Fibroblast of lung (primary cell): Measurements from ENCODE around the gene NEAT1. TPM values are rescaled to one million over a fixed set of nuclear protein-coding genes. Genes with fewer than 3 reads are reported as not detected.

Source experiments
- DNase-seq, 2 donors: peaks; one replicate each; pipeline versions ENCODE4 v3.0.0 to v3.0.0-alpha.2; 2010; ENCODE audit warnings: low read depth in 2 of 2
- H2AFZ ChIP-seq: 2 replicates; pipeline ENCODE4 v1.5.1; 2012; ENCODE audit warnings: low read length, control low read depth, inconsistent platforms
- H3K27ac ChIP-seq: 2 replicates; pipeline ENCODE4 v1.5.1; 2011; ENCODE audit warnings: low read length, control low read depth; ENCODE audit not compliant: insufficient read depth
- H3K27me3 ChIP-seq: 2 replicates; pipeline ENCODE4 v1.5.1; 2011; ENCODE audit warnings: mild to moderate bottlenecking, low read length; ENCODE audit not compliant: control insufficient read depth, insufficient read depth
- H3K36me3 ChIP-seq: 2 replicates; pipeline ENCODE4 v1.5.1; 2011; ENCODE audit warnings: low read length; ENCODE audit not compliant: control insufficient read depth, insufficient read depth
- H3K4me1 ChIP-seq: 2 replicates; pipeline ENCODE4 v1.5.1; 2011; ENCODE audit warnings: low read length; ENCODE audit not compliant: control insufficient read depth, insufficient read depth; ENCODE audit errors: extremely low read depth
- H3K4me2 ChIP-seq: 2 replicates; pipeline ENCODE4 v1.5.1; 2011; ENCODE audit warnings: low read length, control low read depth; ENCODE audit not compliant: insufficient read depth; ENCODE audit errors: extremely low read depth
- H3K4me3 ChIP-seq, 4 experiments: fragments of 200-600 bp in 1 of 4; sonication (generic) in 1 of 4; replicated peaks in 1 of 4; 2 replicates each; pipeline ENCODE4 v1.5.1; 2011 to 2016; ENCODE audit warnings: low read length in 4 of 4, low read depth in 3 of 4, mild to moderate bottlenecking in 3 of 4, control low read depth in 2 of 4, inconsistent platforms in 1 of 4, mixed read lengths in 1 of 4; ENCODE audit not compliant: insufficient read depth in 1 of 4; ENCODE audit errors: control extremely low read depth in 1 of 4
- H3K79me2 ChIP-seq: 2 replicates; pipeline ENCODE4 v1.5.1; 2012; ENCODE audit warnings: mild to moderate bottlenecking, low read length, inconsistent platforms; ENCODE audit not compliant: control insufficient read depth, insufficient read depth
- H3K9ac ChIP-seq: 2 replicates; pipeline ENCODE4 v1.5.1; 2011; ENCODE audit warnings: mild to moderate bottlenecking, low read length, control low read depth; ENCODE audit not compliant: insufficient read depth
- H3K9me3 ChIP-seq: 2 replicates; pipeline ENCODE4 v1.5.1; 2012; ENCODE audit warnings: low read depth, low read length; ENCODE audit not compliant: control insufficient read depth, insufficient read depth
- H4K20me1 ChIP-seq: 2 replicates; pipeline ENCODE4 v1.5.1; 2011; ENCODE audit warnings: low read length; ENCODE audit not compliant: control insufficient read depth, insufficient read depth; ENCODE audit errors: extremely low read depth
- EZH2 ChIP-seq: IDR thresholded peaks from 2 replicates; pipeline ENCODE4 v1.5.1; 2012; ENCODE audit warnings: low read length, control low read depth, mild to moderate bottlenecking; ENCODE audit errors: missing control alignments
- polyA plus RNA-seq, 2 donors: library from polyadenylated mRNA; depleted of rRNA in 1 of 2; stranded (reverse) in 1 of 2; unstranded in 1 of 2; fragments of >200 nt; gene quantifications; 2 replicates each; pipeline ENCODE4 v1.2.1, GENCODE V29; 2011 to 2012; ENCODE audit warnings: missing spikeins in 1 of 2
- total RNA-seq: library from RNA; depleted of rRNA; stranded (reverse); fragments of >200 nt; gene quantifications from 2 replicates; pipeline ENCODE4 v1.2.1, GENCODE V29; 2014
- TF ChIP-seq, protein P1 (sequence below), 2 donors: IDR thresholded peaks in 1 of 2; conservative IDR thresholded peaks in 1 of 2; 1 replicate in 1 of 2; 2 replicates in 1 of 2; pipeline ENCODE4 v1.5.1; 2011 to 2012; ENCODE audit warnings: low read length in 2 of 2, control low read depth in 1 of 2, inconsistent platforms in 1 of 2, low read depth in 1 of 2, mild to moderate bottlenecking in 1 of 2

NEAT1 gene
- total and polyA plus RNA-seq, 2 donors (not counting 1 experiment from before 2014, with no cell fraction given): 40.9 to 299 TPM

DNA sequence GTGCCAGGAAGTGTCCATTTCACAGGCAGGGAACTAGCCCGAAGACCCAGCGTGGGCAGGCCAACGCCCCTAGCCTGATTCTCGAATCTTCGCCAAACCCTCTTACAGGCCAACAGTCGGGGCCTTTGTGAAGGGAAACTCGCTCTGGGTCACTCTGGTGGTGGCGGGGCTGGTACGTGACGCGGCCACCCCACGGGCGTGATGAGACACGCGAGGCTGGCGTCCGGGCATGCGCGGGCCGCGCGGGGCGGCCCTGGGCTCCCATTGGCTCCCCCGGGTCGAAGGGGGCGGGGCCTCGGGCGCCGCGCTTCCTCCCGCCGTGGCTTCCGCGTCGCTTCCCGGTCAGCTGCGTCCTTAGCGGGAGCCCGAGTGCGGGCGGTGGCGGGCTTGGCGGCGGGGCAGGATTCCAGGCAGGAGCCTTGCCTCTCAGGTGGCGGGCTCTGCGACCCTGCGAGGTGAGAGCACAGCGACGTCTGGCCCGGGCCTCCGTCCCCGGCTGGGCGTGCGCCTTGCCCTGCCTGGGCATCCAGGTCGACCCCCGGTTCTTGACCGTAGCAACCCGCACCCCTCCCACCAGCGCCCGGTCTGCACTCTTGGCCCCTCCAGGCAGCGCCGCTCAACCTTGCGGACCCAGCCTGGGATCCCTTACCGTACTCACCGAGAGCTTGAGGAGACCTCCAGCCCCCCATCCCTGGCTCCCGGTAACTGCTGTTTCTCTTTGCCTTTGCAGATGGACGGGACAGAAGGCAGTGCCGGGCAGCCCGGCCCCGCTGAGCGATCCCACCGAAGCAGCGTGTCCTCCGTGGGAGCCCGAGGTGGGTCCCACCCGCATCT, 36.1 kb upstream of the NEAT1 start, which contains the start of gene FRMD8:
Gene FRMD8 (plus strand): TSS at position 331 of the 834 bp plus-strand sequence. CDS start 400 bp downstream, at position 731.
- Histone ChIP-seq H3K9ac (peak within 1 kb of the TSS; percentile 94), H3K27ac (peak within 1 kb of the TSS; percentile 93), H3K4me1 (peaks cover 54% of the 10 kb centered on the region), H3K4me3 (peak within 1 kb of the TSS; percentile 77 to 93 (median 83)), H3K9me3 (no peaks in the 10 kb centered on the region), H3K79me2 (peaks cover 37% of the 10 kb centered on the region), H3K4me2 (peak within 1 kb of the TSS; percentile 84), H3K27me3 (no peaks in the 10 kb centered on the region), H4K20me1 (no peaks in the 10 kb centered on the region), H2AFZ (peak within 1 kb of the TSS; percentile 79), H3K36me3 (peaks cover 7% of the 10 kb centered on the region)
- DNase-seq: peak; percentile 67 to 73
- TF ChIP-seq, protein P1, sequence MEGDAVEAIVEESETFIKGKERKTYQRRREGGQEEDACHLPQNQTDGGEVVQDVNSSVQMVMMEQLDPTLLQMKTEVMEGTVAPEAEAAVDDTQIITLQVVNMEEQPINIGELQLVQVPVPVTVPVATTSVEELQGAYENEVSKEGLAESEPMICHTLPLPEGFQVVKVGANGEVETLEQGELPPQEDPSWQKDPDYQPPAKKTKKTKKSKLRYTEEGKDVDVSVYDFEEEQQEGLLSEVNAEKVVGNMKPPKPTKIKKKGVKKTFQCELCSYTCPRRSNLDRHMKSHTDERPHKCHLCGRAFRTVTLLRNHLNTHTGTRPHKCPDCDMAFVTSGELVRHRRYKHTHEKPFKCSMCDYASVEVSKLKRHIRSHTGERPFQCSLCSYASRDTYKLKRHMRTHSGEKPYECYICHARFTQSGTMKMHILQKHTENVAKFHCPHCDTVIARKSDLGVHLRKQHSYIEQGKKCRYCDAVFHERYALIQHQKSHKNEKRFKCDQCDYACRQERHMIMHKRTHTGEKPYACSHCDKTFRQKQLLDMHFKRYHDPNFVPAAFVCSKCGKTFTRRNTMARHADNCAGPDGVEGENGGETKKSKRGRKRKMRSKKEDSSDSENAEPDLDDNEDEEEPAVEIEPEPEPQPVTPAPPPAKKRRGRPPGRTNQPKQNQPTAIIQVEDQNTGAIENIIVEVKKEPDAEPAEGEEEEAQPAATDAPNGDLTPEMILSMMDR (conservative IDR thresholded peaks at IDR 0.05 in 1 of 2, IDR thresholded peaks at IDR 0.05 in 1 of 2; ENCODE audit: low read depth in 1 of 2, low read length in 2 of 2): no peak
- TF ChIP-seq EZH2: no peak

DNA sequence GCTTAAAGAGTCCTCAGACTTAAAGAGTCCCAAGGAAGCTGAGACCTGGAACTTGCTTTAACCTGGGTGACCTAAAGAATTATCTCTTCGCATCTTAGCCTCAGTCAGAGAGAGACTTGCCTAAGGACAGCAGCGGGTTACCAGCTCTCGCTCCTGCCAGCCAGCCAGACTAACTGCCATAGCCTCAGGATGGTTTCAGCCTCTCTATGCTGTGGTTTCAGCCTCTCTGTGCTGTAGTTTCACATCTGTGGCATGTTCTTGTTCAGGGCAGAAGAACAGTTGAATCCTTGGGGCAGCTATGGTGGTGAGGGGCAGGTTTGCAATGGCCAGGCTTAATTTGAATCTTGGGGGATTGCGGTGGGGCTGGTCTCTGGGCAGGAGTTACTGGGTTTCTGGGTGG, 33.9 kb upstream of the NEAT1 start:
- Histone ChIP-seq H3K4me2 (peak overlapping the region; percentile 1), H3K36me3 (peaks cover 17% of the 10 kb centered on the region), H3K9ac (no peak overlapping the region), H3K4me3 (peak overlapping the region in 1 of 4 experiments; percentile 45), H3K27ac (no peak overlapping the region), H2AFZ (no peak overlapping the region), H4K20me1 (no peaks in the 10 kb centered on the region), H3K4me1 (peaks cover 39% of the 10 kb centered on the region), H3K27me3 (no peaks in the 10 kb centered on the region), H3K79me2 (peaks cover 53% of the 10 kb centered on the region), H3K9me3 (no peaks in the 10 kb centered on the region)
- TF ChIP-seq, protein P1 (conservative IDR thresholded peaks at IDR 0.05 in 1 of 2, IDR thresholded peaks at IDR 0.05 in 1 of 2; ENCODE audit: low read depth in 1 of 2, low read length in 2 of 2): no peak
- no peak for TF ChIP-seq EZH2
- DNase-seq: no peak

GRCh38 chr11:65389294-65389980, 33.2 kb upstream of the NEAT1 start:
- H3K4me3 ChIP-seq: peak overlapping the region in 1 of 4 experiments; percentile 45
- H3K9me3 ChIP-seq: no peaks in the 10 kb centered on the region
- no peaks in the 10 kb centered on the region for H3K27me3 ChIP-seq
- H3K4me2 ChIP-seq: peak overlapping the region; percentile 9
- no peak for TF ChIP-seq EZH2
- TF ChIP-seq, protein P1 (conservative IDR thresholded peaks at IDR 0.05 in 1 of 2, IDR thresholded peaks at IDR 0.05 in 1 of 2; ENCODE audit: low read depth in 1 of 2, low read length in 2 of 2): no peak
- H4K20me1 ChIP-seq: no peaks in the 10 kb centered on the region
- H3K36me3 ChIP-seq: peaks cover 22% of the 10 kb centered on the region
- H3K27ac ChIP-seq: peak overlapping the region; percentile 40
- DNase-seq: no peak
- H3K9ac ChIP-seq: no peak overlapping the region
- H3K79me2 ChIP-seq: peaks cover 53% of the 10 kb centered on the region
- H2AFZ ChIP-seq: no peak overlapping the region
- H3K4me1 ChIP-seq: peaks cover 32% of the 10 kb centered on the region
